Stimulated activated CD8-positive, alpha-beta memory T cell treated with anti-CD3 and anti-CD28 coated beads, Interleukin-7, amount 100 ng/mL, for 48 hours (primary cell): Measurements from ENCODE around the gene PLEKHG2.

Source experiments
- DNase-seq, 2 donors: peaks; one replicate each; pipeline ENCODE4 v3.0.0-alpha.2; 2020; ENCODE audit warnings: low read depth in 1 of 2; ENCODE audit errors: extremely low read depth in 1 of 2

The PLEKHG2 gene

GRCh38 chr19:39420769-39421168, 8.3 kb downstream of the PLEKHG2 start:
- DNase-seq = no peak

DNA sequence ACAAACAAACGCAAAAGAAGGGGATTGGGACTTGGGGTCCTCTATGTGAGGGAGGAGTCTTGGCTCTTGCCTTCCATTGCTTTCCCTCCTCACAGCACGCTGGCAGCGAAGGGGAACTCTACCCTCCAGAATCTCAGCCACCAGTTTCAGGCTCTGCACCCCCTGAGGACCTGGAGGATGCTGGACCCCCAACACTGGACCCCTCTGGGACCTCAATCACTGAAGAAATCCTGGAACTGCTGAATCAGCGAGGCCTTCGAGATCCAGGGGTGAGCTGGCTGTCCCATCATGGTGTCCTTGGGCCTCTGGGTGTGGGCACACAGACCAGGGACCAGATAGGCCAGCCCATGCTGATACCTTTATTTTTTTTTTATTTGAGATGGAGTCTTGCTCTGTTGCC, 9.6 kb downstream of the PLEKHG2 start:
- DNase-seq = no peak

- DNase-seq = no peak
Measured at GRCh38 chr19:39423258-39424086, 11.0 kb downstream of the PLEKHG2 start.

DNA sequence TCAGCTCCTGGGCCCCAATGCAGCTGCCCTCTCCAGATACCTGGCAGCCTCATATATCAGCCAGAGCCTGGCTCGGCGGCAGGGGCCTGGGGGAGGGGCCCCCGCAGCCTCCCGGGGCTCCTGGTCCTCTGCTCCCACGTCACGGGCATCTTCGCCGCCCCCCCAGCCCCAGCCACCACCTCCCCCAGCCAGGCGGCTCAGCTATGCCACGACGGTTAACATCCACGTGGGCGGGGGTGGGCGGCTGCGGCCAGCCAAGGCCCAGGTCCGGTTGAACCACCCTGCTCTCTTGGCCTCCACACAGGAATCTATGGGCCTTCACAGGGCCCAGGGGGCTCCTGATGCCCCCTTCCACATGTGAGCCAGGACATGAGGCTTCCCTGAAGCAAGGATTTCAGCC, 12.5 kb downstream of the PLEKHG2 start:
- DNase-seq = no peak

GRCh38 chr19:39425744-39426143, 13.3 kb downstream of the PLEKHG2 start:
- no peak for DNase-seq

- DNase-seq = no peak
Measured at GRCh38 chr19:39426170-39426569, 13.7 kb downstream of the PLEKHG2 start.

GRCh38 chr19:39427707-39428106, 15.2 kb downstream of the PLEKHG2 start:
- no peak for DNase-seq

DNA sequence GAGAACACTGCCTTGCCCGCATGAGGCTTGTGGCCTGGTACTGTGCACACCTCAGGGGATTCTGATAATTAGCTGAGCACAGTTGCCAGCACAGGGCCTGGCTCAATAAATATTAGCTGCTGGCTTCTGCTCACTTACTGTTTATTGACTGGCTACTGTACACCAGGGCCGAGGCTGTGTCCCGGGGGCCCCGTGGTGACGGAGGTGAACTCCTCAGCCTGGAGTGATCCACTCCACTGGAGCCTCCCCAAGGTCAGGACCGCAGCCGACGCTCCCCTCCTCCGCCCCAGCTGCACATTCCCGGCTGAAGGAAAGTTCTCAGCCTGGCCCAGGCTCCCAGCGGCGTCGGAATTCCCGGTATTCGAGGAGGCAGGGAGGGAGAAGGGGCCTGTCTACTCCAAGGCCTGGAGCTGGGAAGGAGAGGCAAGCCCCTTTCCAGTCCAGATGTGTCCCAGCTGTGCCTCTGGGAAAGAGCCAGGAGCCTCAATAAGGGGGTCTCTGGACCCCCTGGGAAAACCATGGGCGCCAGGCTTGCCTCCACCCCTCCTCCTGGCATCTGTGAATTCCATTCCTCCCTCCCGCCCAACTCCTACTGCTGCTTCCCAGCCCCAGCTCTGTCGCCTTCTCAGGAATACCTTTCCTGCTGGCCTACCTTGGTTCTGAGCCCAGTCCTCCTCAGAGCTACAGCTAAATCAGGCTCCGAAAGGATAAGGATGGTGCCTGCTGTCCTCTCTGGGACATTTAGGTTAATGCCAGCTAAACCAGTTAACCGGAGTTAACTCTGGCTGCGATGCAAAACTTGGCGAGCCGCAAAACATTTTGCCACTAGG, 16.0 kb downstream of the PLEKHG2 start:
- DNase-seq = no peak

GRCh38 chr19:39430675-39431593, 18.5 kb downstream of the PLEKHG2 start:
- DNase-seq = peak in 1 of 2 donors; percentile 72

- no peak for DNase-seq
Measured at GRCh38 chr19:39432677-39433025, 20.2 kb downstream of the PLEKHG2 start.

DNA sequence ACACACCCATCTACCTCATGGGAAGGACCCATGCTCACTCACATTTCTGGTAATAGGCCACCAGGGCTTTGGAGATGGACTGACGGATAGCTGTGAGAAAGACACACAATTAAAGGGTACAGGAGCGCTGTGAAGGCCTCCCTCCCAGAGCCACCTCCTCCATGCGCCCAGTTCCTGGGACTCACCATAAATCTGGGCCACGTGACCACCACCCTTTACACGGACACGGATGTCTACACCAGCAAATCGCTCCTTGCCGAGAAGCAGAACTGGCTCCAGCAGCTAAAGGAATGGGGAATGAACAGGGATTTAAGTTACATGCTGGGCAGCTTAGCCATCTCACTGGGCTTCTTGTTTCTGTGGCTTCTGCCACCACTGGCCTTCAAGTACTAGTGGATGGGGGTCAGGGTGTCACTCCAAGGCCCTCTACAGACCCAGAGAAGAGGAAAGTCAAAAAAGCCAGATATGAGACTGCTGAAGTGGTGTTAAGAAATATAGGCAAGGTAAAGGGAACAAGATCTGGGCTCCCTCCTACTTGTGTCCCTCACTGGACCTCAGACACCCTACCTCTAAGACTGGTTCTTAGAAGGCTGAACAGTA, 21.1 kb downstream of the PLEKHG2 start:
- DNase-seq = no peak

- DNase-seq = no peak
Measured at GRCh38 chr19:39434123-39435076, 21.9 kb downstream of the PLEKHG2 start.

- DNase-seq = peak; percentile 99
Measured at GRCh38 chr19:39435499-39436349, 23.3 kb downstream of the PLEKHG2 start, which contains the start of gene RPS16. RPS16 (minus strand) TSS chr19:39435949; CDS start chr19:39435895, 54 bp downstream.

DNA sequence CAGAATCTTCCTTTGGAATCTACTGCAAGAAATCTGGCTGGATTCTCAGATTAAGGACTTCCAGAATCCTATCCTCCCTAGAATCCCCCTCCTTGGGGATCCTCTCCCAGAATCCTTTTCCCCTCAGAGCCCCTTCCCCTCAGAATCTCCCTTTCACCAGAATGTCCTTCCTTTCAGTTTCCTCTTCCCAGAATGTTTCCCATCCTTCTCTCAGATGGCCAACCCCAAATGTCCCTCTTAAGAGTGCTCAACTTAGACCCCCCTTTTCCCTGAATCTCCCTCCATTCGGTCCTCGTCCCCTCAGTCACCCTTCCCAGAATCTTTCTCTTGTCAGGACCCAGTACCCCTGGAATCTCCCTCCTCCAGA, 23.9 kb downstream of the PLEKHG2 start:
- no peak for DNase-seq

GRCh38 chr19:39438270-39438934, 25.9 kb downstream of the PLEKHG2 start:
- DNase-seq = no peak

- no peak for DNase-seq
Measured at GRCh38 chr19:39444598-39445195, 32.2 kb downstream of the PLEKHG2 start.
